Endothelial cell of umbilical vein (primary cell): ENCODE measurements around the gene ADAM10.
A peak's percentile ranks its signal among the peaks of the same experiment; 100 is the strongest.

Experiments used
- CTCF ChIP-seq, 2 donors: IDR thresholded peaks; 1 replicate in 1 of 2; 2 replicates in 1 of 2; pipeline ENCODE4 v1.5.1; 2011; ENCODE audit warnings: low read length in 2 of 2, mild to moderate bottlenecking in 2 of 2, moderate library complexity in 2 of 2, control low read depth in 1 of 2, inconsistent platforms in 1 of 2, low read depth in 1 of 2; ENCODE audit not compliant: insufficient read depth in 1 of 2; ENCODE audit errors: extremely low read depth in 1 of 2
- JUN ChIP-seq: IDR thresholded peaks from 2 replicates; pipeline ENCODE4 v1.6.1; 2011; ENCODE audit warnings: borderline replicate concordance, low read depth; ENCODE audit not compliant: insufficient read length, insufficient read depth
- MAX ChIP-seq: IDR thresholded peaks from 2 replicates; pipeline ENCODE4 v1.6.1; 2011; ENCODE audit not compliant: insufficient read depth, insufficient read length
- POLR2AphosphoS5 ChIP-seq: IDR thresholded peaks from 2 replicates; pipeline ENCODE4 v1.6.1; 2012; ENCODE audit warnings: low read depth, mild to moderate bottlenecking, control low read depth, low read length, moderate library complexity; ENCODE audit not compliant: insufficient read depth

DNA sequence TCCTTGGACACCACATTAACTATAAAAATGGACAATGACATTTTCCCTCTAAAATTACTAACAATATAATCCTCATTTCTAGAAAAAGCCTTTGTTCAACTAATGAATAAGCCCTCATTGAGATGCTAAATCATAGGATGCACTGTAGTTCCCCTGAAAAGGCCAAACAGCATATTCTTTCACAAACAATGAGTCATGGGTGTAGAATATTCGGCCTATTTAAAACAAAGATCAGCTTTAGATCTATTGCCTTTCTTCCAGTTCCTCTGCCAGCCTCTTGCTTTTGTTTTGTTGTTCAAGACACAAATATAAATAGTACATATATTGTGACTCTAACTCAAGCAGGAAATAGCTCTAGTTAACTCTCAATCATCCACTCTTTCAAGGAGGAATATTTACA is 82.5 kb downstream of the ADAM10 start:
- TF ChIP-seq POLR2AphosphoS5 = no peak
- no peak for TF ChIP-seq CTCF (IDR thresholded peaks at IDR 0.05; ENCODE audit: extremely low read depth in 1 of 2, insufficient read depth in 1 of 2, low read depth in 1 of 2, low read length in 2 of 2)
- no peak for TF ChIP-seq MAX
- TF ChIP-seq JUN = peak; percentile 22
